Mesenchymal stem cell (in vitro differentiated cells and primary cell): ENCODE data around the gene GPS1.

Experiments
- DNase-seq: peaks from one replicate; pipeline ENCODE4 v3.0.0-alpha.2; 2013
- H2AFZ ChIP-seq: one replicate; pipeline ENCODE4 v1.6.1; 2013; ENCODE audit warnings: low read depth, mild to moderate bottlenecking, control low read depth, inconsistent platforms, low read length, moderate library complexity
- H2AK5ac ChIP-seq: 2 replicates; pipeline ENCODE4 v1.6.1; 2013; ENCODE audit warnings: low read length, moderate library complexity, mild to moderate bottlenecking, inconsistent platforms; ENCODE audit not compliant: severe bottlenecking
- H2BK120ac ChIP-seq: one replicate; pipeline ENCODE4 v1.6.1; 2013; ENCODE audit warnings: low read depth, mild to moderate bottlenecking, inconsistent platforms, low read length, moderate library complexity
- H2BK12ac ChIP-seq, 2 experiments: one replicate each; pipeline ENCODE4 v1.6.1; 2013; ENCODE audit warnings: inconsistent platforms in 2 of 2, low read length in 2 of 2, mild to moderate bottlenecking in 2 of 2, moderate library complexity in 2 of 2, control low read depth in 1 of 2
- H2BK15ac ChIP-seq: one replicate; pipeline ENCODE4 v1.6.1; 2013; ENCODE audit warnings: mild to moderate bottlenecking, low read depth, inconsistent platforms; ENCODE audit not compliant: poor library complexity, severe bottlenecking
- H2BK5ac ChIP-seq: 2 replicates; pipeline ENCODE4 v1.6.1; 2013; ENCODE audit warnings: low read depth, mild to moderate bottlenecking, low read length, control low read depth, inconsistent platforms; ENCODE audit not compliant: poor library complexity, severe bottlenecking
- H3K14ac ChIP-seq, 2 experiments: one replicate each; pipeline ENCODE4 v1.6.1; 2013; ENCODE audit warnings: inconsistent platforms in 2 of 2, low read length in 2 of 2, control low read depth in 1 of 2, mild to moderate bottlenecking in 1 of 2, moderate library complexity in 1 of 2
- H3K18ac ChIP-seq, 2 experiments: one replicate each; pipeline ENCODE4 v1.6.1; 2013; ENCODE audit warnings: inconsistent platforms in 2 of 2, low read length in 2 of 2, control low read depth in 1 of 2, low read depth in 1 of 2, mild to moderate bottlenecking in 1 of 2
- H3K23ac ChIP-seq, 2 experiments: one replicate each; pipeline ENCODE4 v1.6.1; 2013; ENCODE audit warnings: inconsistent platforms in 2 of 2, low read length in 2 of 2, mild to moderate bottlenecking in 2 of 2, moderate library complexity in 2 of 2, control low read depth in 1 of 2
- H3K27ac ChIP-seq: 2 replicates; pipeline ENCODE4 v1.5.1; 2013; ENCODE audit warnings: mild to moderate bottlenecking, moderate library complexity, low read length, control low read depth, inconsistent platforms; ENCODE audit not compliant: poor library complexity, severe bottlenecking
- H3K27me3 ChIP-seq, 2 experiments: 2 replicates each; pipeline versions ENCODE4 v1.6.1 to v1.7.0; 2013; ENCODE audit warnings: low read length in 2 of 2, mild to moderate bottlenecking in 2 of 2, moderate library complexity in 2 of 2, control low read depth in 1 of 2, inconsistent platforms in 1 of 2; ENCODE audit not compliant: control insufficient read depth in 1 of 2, insufficient read depth in 1 of 2
- H3K36me3 ChIP-seq, 2 experiments: 2 replicates each; pipeline versions ENCODE4 v1.6.1 to v1.7.0; 2013; ENCODE audit warnings: low read length in 2 of 2, control low read depth in 1 of 2, inconsistent platforms in 1 of 2, low read depth in 1 of 2, mild to moderate bottlenecking in 1 of 2; ENCODE audit not compliant: insufficient read depth in 2 of 2, control insufficient read depth in 1 of 2
- H3K4ac ChIP-seq, 2 experiments: one replicate each; pipeline ENCODE4 v1.6.1; 2013; ENCODE audit warnings: inconsistent platforms in 2 of 2, low read length in 2 of 2, mild to moderate bottlenecking in 2 of 2, moderate library complexity in 2 of 2, control low read depth in 1 of 2, low read depth in 1 of 2
- H3K4me1 ChIP-seq: 2 replicates; pipeline ENCODE4 v1.6.1; 2013; ENCODE audit warnings: low read depth, low read length, control low read depth; ENCODE audit not compliant: control insufficient read depth, insufficient read depth
- H3K4me2 ChIP-seq: 2 replicates; pipeline ENCODE4 v1.6.1; 2013; ENCODE audit warnings: low read length, mild to moderate bottlenecking, inconsistent platforms; ENCODE audit not compliant: poor library complexity, severe bottlenecking
- H3K4me3 ChIP-seq, 2 experiments: 2 replicates each; pipeline versions ENCODE4 v1.5.1 to v1.7.0; 2013; ENCODE audit warnings: low read length in 2 of 2, mild to moderate bottlenecking in 2 of 2, control low read depth in 1 of 2, low read depth in 1 of 2; ENCODE audit not compliant: insufficient read depth in 1 of 2
- H3K79me1 ChIP-seq: replicated peaks from 2 replicates; pipeline ENCODE4 v1.6.1; 2013; ENCODE audit warnings: mild to moderate bottlenecking, control low read depth, low read length, inconsistent platforms; ENCODE audit not compliant: poor library complexity, severe bottlenecking
- H3K9ac ChIP-seq: 2 replicates; pipeline ENCODE4 v1.7.0; 2013; ENCODE audit warnings: mild to moderate bottlenecking, low read length, moderate library complexity
- H3K9me3 ChIP-seq: 2 replicates; pipeline ENCODE4 v1.7.0; 2013; ENCODE audit warnings: mild to moderate bottlenecking, low read length; ENCODE audit not compliant: control insufficient read depth
- H4K8ac ChIP-seq: one replicate; pipeline ENCODE4 v1.6.1; 2013; ENCODE audit warnings: inconsistent platforms, mild to moderate bottlenecking, low read length, moderate library complexity
- H4K91ac ChIP-seq: one replicate; pipeline ENCODE4 v1.6.1; 2013; ENCODE audit warnings: mild to moderate bottlenecking, low read length, inconsistent platforms
- WGBS: methylation state at CpG from one replicate; pipeline ENCODE4 v1.1.7; 2013; ENCODE audit warnings: mixed read lengths; 5-methylcytosine and 5-hydroxymethylcytosine counted together

Gene GPS1

GRCh38 chr17:82056729-82057621, 5.3 kb downstream of the GPS1 start:
- Histone ChIP-seq H3K23ac (no peak overlapping the region), H3K4me1 (peaks cover 24% of the 10 kb centered on the region), H4K91ac (no peak overlapping the region), H3K36me3 (peaks cover 79 to 90% of the 10 kb centered on the region in 2 experiments), H3K14ac (no peak overlapping the region), H3K9ac (no peak overlapping the region), H2BK120ac (no peak overlapping the region), H3K18ac (no peak overlapping the region), H4K8ac (no peak overlapping the region), H3K4me2 (no peak overlapping the region), H2BK12ac (no peak overlapping the region), H3K4ac (no peak overlapping the region), H3K4me3 (no peak overlapping the region), H3K27ac (no peak overlapping the region), H2BK5ac (no peak overlapping the region), H3K9me3 (no peaks in the 10 kb centered on the region), H2AK5ac (no peak overlapping the region), H2BK15ac (no peak overlapping the region), H3K27me3 (no peaks in the 10 kb centered on the region), H3K79me1 (peaks cover 38% of the 10 kb centered on the region), H2AFZ (no peak overlapping the region)
- DNase-seq: no peak
- WGBS: 93% methylated on average over 29 of the region's 29 CpGs

GRCh38 chr17:82058230-82058854, 6.6 kb downstream of the GPS1 start:
- H2AK5ac ChIP-seq: no peak overlapping the region
- no peak overlapping the region for H3K4me2 ChIP-seq
- H2BK15ac ChIP-seq: no peak overlapping the region
- no peaks in the 10 kb centered on the region for H3K9me3 ChIP-seq
- WGBS: 95% methylated on average over 17 of the region's 17 CpGs
- no peak overlapping the region for H2BK12ac ChIP-seq
- H4K8ac ChIP-seq: no peak overlapping the region
- H3K4me3 ChIP-seq: no peak overlapping the region
- peaks cover 35% of the 10 kb centered on the region for H3K79me1 ChIP-seq
- no peak overlapping the region for H3K23ac ChIP-seq
- H3K9ac ChIP-seq: no peak overlapping the region
- no peak overlapping the region for H2AFZ ChIP-seq
- H4K91ac ChIP-seq: no peak overlapping the region
- H3K4ac ChIP-seq: no peak overlapping the region
- H2BK5ac ChIP-seq: no peak overlapping the region
- no peak overlapping the region for H3K14ac ChIP-seq
- no peak overlapping the region for H3K18ac ChIP-seq
- no peak overlapping the region for H3K27ac ChIP-seq
- H3K36me3 ChIP-seq: peaks cover 89 to 100% of the 10 kb centered on the region in 2 experiments
- no peaks in the 10 kb centered on the region for H3K27me3 ChIP-seq
- no peak overlapping the region for H2BK120ac ChIP-seq
- DNase-seq: no peak
- H3K4me1 ChIP-seq: peaks cover 15% of the 10 kb centered on the region

- no peak overlapping the region for H2BK15ac ChIP-seq
- H3K36me3 ChIP-seq: peaks cover 90 to 100% of the 10 kb centered on the region in 2 experiments
- H3K4me2 ChIP-seq: no peak overlapping the region
- no peak overlapping the region for H3K4me3 ChIP-seq
- H2AFZ ChIP-seq: no peak overlapping the region
- no peak for DNase-seq
- H4K91ac ChIP-seq: no peak overlapping the region
- H3K9me3 ChIP-seq: no peaks in the 10 kb centered on the region
- H3K14ac ChIP-seq: no peak overlapping the region
- H3K27me3 ChIP-seq: no peaks in the 10 kb centered on the region
- no peak overlapping the region for H2BK12ac ChIP-seq
- peak overlapping the region; percentile 12 for H4K8ac ChIP-seq
- H3K4ac ChIP-seq: no peak overlapping the region
- H2BK5ac ChIP-seq: no peak overlapping the region
- no peak overlapping the region for H3K18ac ChIP-seq
- peaks cover 30% of the 10 kb centered on the region for H3K79me1 ChIP-seq
- H2BK120ac ChIP-seq: no peak overlapping the region
- 95% methylated on average over 10 of the region's 10 CpGs for WGBS
- H3K9ac ChIP-seq: no peak overlapping the region
- H3K4me1 ChIP-seq: peaks cover 13% of the 10 kb centered on the region
- H2AK5ac ChIP-seq: no peak overlapping the region
- no peak overlapping the region for H3K23ac ChIP-seq
- H3K27ac ChIP-seq: no peak overlapping the region
Measured at GRCh38 chr17:82058855-82059249, 7.2 kb downstream of the GPS1 start.

GRCh38 chr17:82059272-82060000, 7.7 kb downstream of the GPS1 start:
- Histone ChIP-seq H3K9ac (no peak overlapping the region), H3K4me3 (no peak overlapping the region), H3K4ac (no peak overlapping the region), H2BK5ac (no peak overlapping the region), H3K4me2 (no peak overlapping the region), H3K27ac (no peak overlapping the region), H3K23ac (no peak overlapping the region), H2BK15ac (no peak overlapping the region), H2BK120ac (no peak overlapping the region), H2AFZ (no peak overlapping the region), H3K79me1 (peaks cover 27% of the 10 kb centered on the region), H4K91ac (no peak overlapping the region), H3K36me3 (peaks cover 84 to 98% of the 10 kb centered on the region in 2 experiments), H3K4me1 (peaks cover 17% of the 10 kb centered on the region), H2AK5ac (no peak overlapping the region), H3K9me3 (no peaks in the 10 kb centered on the region), H3K18ac (no peak overlapping the region), H2BK12ac (no peak overlapping the region), H4K8ac (no peak overlapping the region), H3K14ac (no peak overlapping the region), H3K27me3 (no peaks in the 10 kb centered on the region)
- 91% methylated on average over 19 of the region's 19 CpGs for WGBS
- no peak for DNase-seq
